AG04450 (cell line): ENCODE results near the gene CCDC124. TPM values are rescaled to one million over a fixed set of nuclear protein-coding genes. Genes with fewer than 3 reads are reported as not detected.

Experiments used
- CTCF ChIA-PET: fragments of 300-600, 350-600 bp; formaldehyde crosslinking; extraction: SDS; loops from one replicate; lab custom pipeline; 2022; ENCODE audit warnings: antibody characterized with exemption, inconsistent platforms; lab: Charles Lee
- POLR2A ChIA-PET: fragments of 350-600 bp; formaldehyde crosslinking; extraction: SDS; loops from one replicate; lab custom pipeline; 2021; ENCODE audit warnings: antibody characterized with exemption, inconsistent platforms; lab: Yijun Ruan, JAX
- DNase-seq: peaks from one replicate; pipeline ENCODE4 v3.0.0-alpha.2; 2011; ENCODE audit warnings: low read depth, low spot score
- H3K27ac ChIP-seq: one replicate; pipeline ENCODE4 v1.5.1; 2012; ENCODE audit warnings: low read depth, low read length, control low read depth
- H3K27me3 ChIP-seq: one replicate; pipeline ENCODE4 v1.6.0; 2012; ENCODE audit warnings: low read length; ENCODE audit not compliant: control insufficient read depth, insufficient read depth
- H3K4me3 ChIP-seq: 2 replicates; pipeline ENCODE4 v1.5.1; 2011; ENCODE audit warnings: mild to moderate bottlenecking, low read depth, low read length, control low read depth
- H3K9me3 ChIP-seq: 2 replicates; pipeline ENCODE4 v1.5.1; 2012; ENCODE audit warnings: low read length; ENCODE audit not compliant: control insufficient read depth, insufficient read depth
- polyA plus RNA-seq: library from polyadenylated mRNA; depleted of rRNA; stranded (reverse); fragments of >200 nt; gene quantifications from 2 replicates; pipeline ENCODE4 v1.2.3, GENCODE V29; 2011
- TF ChIP-seq, protein P1 (sequence below): IDR thresholded peaks from 2 replicates; pipeline ENCODE4 v1.5.1; 2011; ENCODE audit warnings: low read depth, low read length, control low read depth, inconsistent platforms

CCDC124 gene
- polyA plus RNA-seq, 1 experiment = 36.0 TPM

DNA sequence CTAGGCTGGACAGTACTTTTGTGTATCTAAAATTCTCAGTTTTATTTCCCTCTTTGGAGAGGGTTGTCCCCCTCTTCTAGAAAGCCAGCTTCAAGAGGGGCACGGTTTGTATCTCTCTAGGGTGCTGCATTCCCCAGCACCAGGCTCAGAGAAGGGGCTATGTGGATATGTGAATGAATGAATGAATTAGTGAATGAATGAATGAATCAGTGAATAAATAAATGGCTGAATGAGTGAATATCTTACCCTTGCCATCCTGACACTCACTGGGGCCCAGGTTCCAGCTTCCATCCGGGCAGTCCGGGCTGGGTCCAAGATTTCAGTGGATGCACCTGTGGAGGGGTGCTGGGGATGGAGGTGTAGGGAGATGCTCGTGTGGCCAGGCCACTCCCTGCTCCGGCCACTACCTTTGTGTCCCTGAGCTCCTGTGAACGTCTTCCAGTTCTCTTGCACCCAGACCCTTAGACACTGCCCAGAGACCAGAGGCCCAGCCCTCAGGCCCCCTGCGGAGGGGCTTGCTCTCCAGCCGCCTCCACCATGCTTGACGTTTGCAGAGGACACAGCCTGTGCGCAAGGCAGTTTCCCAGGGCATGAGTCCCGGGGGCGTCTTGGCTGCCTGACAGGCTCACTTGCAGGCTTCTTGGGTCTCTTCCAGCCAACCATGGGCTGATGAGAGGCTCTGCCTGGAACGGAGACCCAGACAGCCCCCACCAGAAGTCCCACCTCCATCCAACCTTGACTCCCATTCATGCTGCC, 31.3 kb downstream of the CCDC124 start:
- H3K27me3 ChIP-seq = peaks cover 39% of the 10 kb centered on the region

GRCh38 chr19:17965370-17966128, 32.7 kb downstream of the CCDC124 start:
- CTCF ChIA-PET = interaction anchor here (0.6 kb wide), 1 partner anchor 294 kb away, joined by 3 read pairs; no protein-coding TSS in a partner anchor
- DNase-seq = no peak
- Histone ChIP-seq H3K4me3 (no peak overlapping the region), H3K27ac (no peak overlapping the region), H3K27me3 (peaks cover 39% of the 10 kb centered on the region), H3K9me3 (no peaks in the 10 kb centered on the region)
- POLR2A ChIA-PET = no interaction called here
- TF ChIP-seq, protein P1, sequence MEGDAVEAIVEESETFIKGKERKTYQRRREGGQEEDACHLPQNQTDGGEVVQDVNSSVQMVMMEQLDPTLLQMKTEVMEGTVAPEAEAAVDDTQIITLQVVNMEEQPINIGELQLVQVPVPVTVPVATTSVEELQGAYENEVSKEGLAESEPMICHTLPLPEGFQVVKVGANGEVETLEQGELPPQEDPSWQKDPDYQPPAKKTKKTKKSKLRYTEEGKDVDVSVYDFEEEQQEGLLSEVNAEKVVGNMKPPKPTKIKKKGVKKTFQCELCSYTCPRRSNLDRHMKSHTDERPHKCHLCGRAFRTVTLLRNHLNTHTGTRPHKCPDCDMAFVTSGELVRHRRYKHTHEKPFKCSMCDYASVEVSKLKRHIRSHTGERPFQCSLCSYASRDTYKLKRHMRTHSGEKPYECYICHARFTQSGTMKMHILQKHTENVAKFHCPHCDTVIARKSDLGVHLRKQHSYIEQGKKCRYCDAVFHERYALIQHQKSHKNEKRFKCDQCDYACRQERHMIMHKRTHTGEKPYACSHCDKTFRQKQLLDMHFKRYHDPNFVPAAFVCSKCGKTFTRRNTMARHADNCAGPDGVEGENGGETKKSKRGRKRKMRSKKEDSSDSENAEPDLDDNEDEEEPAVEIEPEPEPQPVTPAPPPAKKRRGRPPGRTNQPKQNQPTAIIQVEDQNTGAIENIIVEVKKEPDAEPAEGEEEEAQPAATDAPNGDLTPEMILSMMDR = no peak

More for the DNA sequence above, 31.3 kb downstream of the CCDC124 start:
- no peak for DNase-seq
- CTCF ChIA-PET = no interaction called here
- no peak overlapping the region for H3K4me3 ChIP-seq
- no peaks in the 10 kb centered on the region for H3K9me3 ChIP-seq
- POLR2A ChIA-PET = no interaction called here
- TF ChIP-seq, protein P1 = no peak
- no peak overlapping the region for H3K27ac ChIP-seq

DNA sequence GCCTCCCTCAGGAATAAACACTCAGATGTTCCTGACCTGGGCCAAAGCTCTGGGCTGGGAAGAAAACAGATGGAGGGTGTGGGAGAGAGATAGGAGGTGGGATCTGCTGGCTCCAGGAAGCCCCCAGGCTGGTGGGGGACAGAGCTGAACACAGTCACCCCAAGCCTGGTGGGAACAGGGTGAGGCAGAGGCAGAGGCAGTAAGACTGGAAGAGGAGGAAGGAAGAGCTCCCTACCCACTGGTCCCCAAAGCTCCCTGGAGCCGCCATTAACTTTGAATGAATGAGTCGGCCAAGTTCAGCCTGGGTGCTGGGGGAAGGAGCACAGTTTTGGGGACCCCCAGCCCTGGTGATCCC, 33.3 kb downstream of the CCDC124 start:
- no peak overlapping the region for H3K4me3 ChIP-seq
- peaks cover 39% of the 10 kb centered on the region for H3K27me3 ChIP-seq
- CTCF ChIA-PET = interaction anchor here (0.6 kb wide), 1 partner anchor 293 kb away, joined by 3 read pairs; no protein-coding TSS in a partner anchor
- H3K27ac ChIP-seq = no peak overlapping the region
- TF ChIP-seq, protein P1 = no peak
- POLR2A ChIA-PET = no interaction called here
- DNase-seq = no peak
- H3K9me3 ChIP-seq = no peaks in the 10 kb centered on the region

DNA sequence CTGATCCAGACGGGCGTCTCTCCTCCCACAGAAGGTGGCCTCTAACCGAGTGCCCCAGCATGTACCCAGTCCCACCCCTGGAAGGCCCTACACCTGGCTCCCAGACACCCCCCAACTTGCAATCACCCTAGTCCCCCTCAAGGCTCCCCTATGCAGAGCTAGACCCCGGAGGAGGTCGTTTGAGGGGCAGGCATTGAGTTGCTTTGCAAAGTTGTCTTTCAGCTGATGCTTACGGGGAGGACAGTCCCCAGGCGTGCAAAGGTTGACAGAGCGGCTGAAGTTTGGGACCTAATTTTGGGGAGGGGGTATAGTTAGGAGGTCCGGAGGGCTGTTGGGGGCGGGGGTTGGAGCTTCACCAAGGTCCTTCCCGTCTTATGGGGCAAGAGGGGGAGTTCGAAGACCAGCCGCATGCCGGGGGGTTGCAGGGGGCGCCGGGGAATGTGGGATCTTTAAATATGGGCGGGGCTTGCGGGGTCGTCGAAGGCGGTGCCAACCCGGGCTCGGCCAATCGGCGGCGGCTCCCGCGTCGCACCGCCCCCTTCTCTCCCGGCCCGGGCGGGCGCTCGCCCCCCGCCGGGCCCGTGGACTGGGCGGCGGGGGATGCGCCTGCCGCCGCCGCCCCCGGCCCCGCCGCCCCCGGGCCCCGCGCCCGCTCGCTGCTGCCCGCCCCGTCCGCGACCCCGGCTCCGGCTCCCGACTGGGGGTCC, 33.9 kb downstream of the CCDC124 start, which contains the start of gene KCNN1:
TSS of gene KCNN1 (plus strand) at position 558 of the 707 bp plus-strand sequence. CDS start 6,782 bp downstream, outside the sequence.
- no peak for DNase-seq
- TF ChIP-seq, protein P1 = no peak
- CTCF ChIA-PET = interaction anchor here (0.6 kb wide), 1 partner anchor 292 kb away, joined by 3 read pairs; no protein-coding TSS in a partner anchor
- Histone ChIP-seq H3K4me3 (0 out of 2 replicates have a peak within 1 kb of the TSS, but pooled peaks have one; percentile 10), H3K27me3 (peaks cover 39% of the 10 kb centered on the region), H3K27ac (no peak within 1 kb of the TSS), H3K9me3 (no peaks in the 10 kb centered on the region)
- POLR2A ChIA-PET = no interaction called here
